Measurements from ENCODE around the gene SNUPN. TPM values are rescaled to one million over a fixed set of nuclear protein-coding genes. Genes with fewer than 3 reads are reported as not detected.

Gene SNUPN
- total RNA-seq, result 17.4 and 21.3 TPM in 2 replicates

DNA sequence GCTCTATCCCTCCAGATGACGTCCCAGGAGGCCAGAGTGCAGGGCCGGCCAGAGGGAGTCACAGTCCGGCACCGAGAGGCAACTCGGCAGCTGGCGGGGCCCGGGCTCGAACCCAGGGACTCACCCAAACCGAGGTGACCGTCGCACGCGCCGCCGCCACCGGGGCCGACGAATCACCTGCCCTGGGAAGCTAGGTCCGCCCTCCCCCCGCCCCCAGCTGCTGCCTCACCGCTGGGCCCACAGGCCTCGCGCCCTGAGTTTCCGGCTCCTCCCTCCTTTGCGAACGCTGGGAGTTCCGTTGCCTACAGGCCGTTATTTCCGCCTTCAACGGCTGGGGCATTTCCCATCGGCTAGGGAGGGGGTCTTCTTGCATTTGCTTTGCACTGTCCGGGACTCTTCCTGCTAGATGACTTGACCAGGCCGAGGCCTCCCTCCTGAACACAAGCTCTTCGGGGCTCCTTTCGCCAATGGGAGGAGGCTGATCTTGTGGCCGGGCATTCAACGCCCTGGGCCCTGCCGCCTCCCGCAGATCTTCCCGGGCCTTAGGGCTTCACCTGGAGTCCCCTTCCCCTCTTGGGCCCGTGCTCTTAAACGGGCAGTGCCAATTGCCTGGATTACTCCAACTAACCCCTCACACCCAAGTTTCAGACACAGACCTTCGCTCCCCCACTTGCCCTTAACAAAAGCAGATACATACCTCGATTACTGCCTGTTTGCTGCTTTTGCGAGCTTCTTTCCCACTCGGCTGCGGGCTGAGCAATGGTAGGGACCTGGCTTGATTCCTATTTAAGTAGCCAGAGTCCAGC lies at the start of gene SNUPN:
Gene SNUPN (minus strand): TSS at position 184 of the 806 bp plus-strand sequence. CDS start 4,674 bp downstream, outside the sequence.
- TF ChIP-seq, protein P1, sequence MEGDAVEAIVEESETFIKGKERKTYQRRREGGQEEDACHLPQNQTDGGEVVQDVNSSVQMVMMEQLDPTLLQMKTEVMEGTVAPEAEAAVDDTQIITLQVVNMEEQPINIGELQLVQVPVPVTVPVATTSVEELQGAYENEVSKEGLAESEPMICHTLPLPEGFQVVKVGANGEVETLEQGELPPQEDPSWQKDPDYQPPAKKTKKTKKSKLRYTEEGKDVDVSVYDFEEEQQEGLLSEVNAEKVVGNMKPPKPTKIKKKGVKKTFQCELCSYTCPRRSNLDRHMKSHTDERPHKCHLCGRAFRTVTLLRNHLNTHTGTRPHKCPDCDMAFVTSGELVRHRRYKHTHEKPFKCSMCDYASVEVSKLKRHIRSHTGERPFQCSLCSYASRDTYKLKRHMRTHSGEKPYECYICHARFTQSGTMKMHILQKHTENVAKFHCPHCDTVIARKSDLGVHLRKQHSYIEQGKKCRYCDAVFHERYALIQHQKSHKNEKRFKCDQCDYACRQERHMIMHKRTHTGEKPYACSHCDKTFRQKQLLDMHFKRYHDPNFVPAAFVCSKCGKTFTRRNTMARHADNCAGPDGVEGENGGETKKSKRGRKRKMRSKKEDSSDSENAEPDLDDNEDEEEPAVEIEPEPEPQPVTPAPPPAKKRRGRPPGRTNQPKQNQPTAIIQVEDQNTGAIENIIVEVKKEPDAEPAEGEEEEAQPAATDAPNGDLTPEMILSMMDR (IDR thresholded peaks at IDR 0.05; ENCODE audit: insufficient read depth, low read length, poor library complexity, severe bottlenecking), result no peak
- DNase-seq (ENCODE audit: low read depth), result no peak
- H3K27me3 ChIP-seq (ENCODE audit: control insufficient read depth, insufficient read depth, low read length), result no peaks in the 10 kb centered on the region
- peak within 1 kb of the TSS; percentile 92 for H3K4me3 ChIP-seq (ENCODE audit: low read depth, low read length)
- no peaks in the 10 kb centered on the region for H3K36me3 ChIP-seq (ENCODE audit: control insufficient read depth, insufficient read depth, low read length)

DNA sequence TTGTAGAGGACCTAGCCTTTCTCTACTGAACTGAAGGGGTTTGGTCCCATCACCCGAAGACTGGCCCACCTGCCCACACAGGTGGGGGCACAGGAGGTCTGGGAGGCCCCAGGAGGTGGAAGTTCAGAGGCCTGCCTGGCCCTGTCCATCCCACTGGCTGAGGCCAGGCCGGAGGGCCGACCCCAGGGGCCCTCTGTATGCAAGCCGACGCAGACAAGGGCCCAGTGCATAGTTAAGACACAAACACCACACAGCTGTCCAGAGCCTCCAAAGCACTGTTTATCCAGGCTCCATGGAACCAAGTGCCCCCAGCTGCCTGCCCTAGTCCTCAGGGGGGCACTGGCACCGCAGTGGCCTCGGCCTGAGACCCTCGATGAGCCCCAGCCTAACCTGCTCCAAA lies 48.8 kb upstream of the SNUPN start:
- no peaks in the 10 kb centered on the region for H3K36me3 ChIP-seq (ENCODE audit: control insufficient read depth, insufficient read depth, low read length)
- no peaks in the 10 kb centered on the region for H3K27me3 ChIP-seq (ENCODE audit: control insufficient read depth, insufficient read depth, low read length)
- H3K4me3 ChIP-seq (ENCODE audit: low read depth, low read length), result no peak overlapping the region
- TF ChIP-seq, protein P1 (IDR thresholded peaks at IDR 0.05; ENCODE audit: insufficient read depth, low read length, poor library complexity, severe bottlenecking), result no peak
- DNase-seq (ENCODE audit: low read depth), result no peak

DNA sequence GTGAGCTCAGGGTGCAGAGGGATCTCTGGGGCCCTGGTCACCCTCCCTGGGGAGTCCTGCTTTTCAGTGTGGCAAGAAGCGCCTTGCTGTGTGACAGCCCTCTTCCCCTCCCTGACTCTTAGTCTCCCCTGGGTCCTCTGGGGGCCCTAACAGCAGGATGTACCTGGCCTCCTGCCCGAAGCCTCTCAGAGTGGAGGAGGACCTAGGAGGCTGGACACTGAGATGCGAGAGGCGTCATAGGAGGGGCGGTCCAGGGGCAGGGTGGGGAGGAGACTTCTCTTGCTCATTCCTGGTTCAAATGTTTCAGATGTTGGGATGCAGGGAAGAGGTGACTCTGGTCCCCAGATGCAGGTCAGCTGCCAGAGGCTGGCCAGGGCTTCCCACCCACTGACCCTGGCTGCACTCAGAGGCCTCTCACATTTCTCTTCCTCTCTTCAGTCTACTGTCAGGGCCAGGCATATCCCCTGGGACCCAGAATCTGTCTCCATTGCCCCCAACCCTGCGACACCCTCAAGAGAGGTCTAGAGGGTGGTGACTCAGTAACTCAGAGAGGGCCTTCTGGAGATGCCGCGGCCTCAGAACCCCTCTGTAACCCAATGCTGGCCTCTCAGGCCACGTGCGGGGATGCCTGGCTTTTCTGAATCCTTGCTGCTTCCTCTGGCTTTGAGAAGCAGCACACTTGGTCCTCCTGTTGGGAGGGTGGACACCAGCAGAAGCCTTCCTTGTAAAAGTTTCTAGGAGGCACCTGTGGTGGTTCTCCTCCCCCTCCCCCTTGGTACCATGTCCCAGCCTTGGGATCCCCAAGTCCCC lies 48.1 kb upstream of the SNUPN start:
- TF ChIP-seq, protein P1 (IDR thresholded peaks at IDR 0.05; ENCODE audit: insufficient read depth, low read length, poor library complexity, severe bottlenecking), result no peak
- Histone ChIP-seq H3K27me3 (ENCODE audit: control insufficient read depth, insufficient read depth, low read length) (no peaks in the 10 kb centered on the region), H3K36me3 (ENCODE audit: control insufficient read depth, insufficient read depth, low read length) (no peaks in the 10 kb centered on the region), H3K4me3 (ENCODE audit: low read depth, low read length) (no peak overlapping the region)
- DNase-seq (ENCODE audit: low read depth), result no peak

DNA sequence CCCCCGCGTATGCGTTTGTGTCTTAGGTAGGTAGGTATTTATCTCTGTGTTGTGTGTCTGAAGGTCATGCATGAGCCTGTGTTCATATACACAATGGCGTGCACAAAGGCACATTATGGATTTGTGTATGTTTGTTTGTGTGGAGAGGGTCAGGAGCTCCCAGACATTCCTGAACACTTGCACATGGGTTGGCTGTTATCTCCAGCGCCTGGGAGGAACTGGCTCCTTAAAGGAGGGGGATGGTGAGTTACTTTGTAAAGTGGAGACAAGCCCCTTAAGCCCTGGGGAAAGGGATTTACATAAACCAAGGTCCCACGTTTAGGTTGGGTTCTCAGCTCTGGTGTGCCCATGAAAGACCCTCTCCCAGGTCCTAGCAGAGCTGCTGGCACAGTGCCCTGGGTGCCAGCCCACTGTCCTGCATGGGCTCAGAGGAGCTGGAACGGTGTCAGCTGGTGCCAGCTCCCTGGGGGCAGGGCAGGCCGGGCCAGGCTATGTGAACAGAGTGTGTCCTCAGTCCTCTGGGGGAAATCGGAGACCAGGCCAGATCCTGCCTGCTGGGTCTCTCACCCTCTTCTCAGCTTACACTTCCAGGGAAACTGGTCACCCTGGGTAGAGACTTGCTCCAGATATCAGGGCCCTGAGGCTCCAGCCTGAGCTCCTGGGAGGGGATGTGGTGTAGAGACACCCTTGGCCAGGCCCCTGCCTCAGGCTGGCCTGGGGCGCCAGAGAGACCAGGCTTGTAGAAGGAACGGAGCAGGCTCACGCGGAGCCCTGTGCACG lies 47.3 kb upstream of the SNUPN start:
- DNase-seq (ENCODE audit: low read depth), result no peak
- TF ChIP-seq, protein P1 (IDR thresholded peaks at IDR 0.05; ENCODE audit: insufficient read depth, low read length, poor library complexity, severe bottlenecking), result no peak
- H3K4me3 ChIP-seq (ENCODE audit: low read depth, low read length), result no peak overlapping the region
- no peaks in the 10 kb centered on the region for H3K27me3 ChIP-seq (ENCODE audit: control insufficient read depth, insufficient read depth, low read length)
- H3K36me3 ChIP-seq (ENCODE audit: control insufficient read depth, insufficient read depth, low read length), result no peaks in the 10 kb centered on the region

DNA sequence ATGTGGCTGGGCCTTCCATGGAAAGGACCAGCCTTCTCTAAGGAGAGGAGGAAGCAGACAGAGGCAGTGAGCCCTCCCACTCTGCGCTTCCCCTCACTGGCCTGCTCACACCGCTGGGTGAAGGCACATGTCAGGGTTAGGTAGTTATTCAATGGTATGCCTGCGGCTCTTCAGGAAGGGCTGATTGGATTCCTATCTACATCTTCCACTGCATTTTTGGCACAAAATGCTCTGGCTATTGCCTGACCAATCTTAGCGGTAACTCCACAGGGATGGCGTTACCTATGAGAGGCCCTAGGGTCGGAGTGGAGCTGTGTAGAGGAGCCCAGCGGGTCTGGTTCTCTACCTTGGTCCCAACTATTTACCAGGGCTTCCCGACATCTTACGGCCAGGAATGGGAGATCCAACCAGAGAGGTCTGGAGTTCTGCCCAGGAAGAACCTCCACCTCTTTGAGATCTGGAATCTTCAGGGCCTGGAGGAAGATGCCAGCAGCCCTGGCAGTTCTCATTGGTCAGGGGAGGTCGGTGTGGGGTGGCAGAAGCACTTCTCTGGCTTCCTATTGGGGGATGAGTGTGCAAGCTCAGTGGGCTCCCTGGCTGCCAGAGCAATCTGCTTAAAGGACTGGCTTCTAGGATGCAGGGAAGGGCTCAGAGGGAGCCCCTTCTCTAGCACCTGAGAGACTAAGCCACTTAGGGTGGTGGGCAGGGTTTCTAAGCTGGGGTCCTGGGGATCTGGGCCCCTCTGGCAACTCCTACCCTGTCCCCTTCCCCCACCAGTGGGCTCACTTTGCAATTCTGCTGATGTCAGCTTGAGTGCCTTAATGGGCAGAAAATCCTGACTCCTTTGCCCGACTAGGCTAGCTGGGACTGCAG lies 46.4 kb upstream of the SNUPN start:
- Histone ChIP-seq H3K27me3 (ENCODE audit: control insufficient read depth, insufficient read depth, low read length) (no peaks in the 10 kb centered on the region), H3K36me3 (ENCODE audit: control insufficient read depth, insufficient read depth, low read length) (no peaks in the 10 kb centered on the region), H3K4me3 (ENCODE audit: low read depth, low read length) (no peak overlapping the region)
- no peak for DNase-seq (ENCODE audit: low read depth)
- TF ChIP-seq, protein P1 (IDR thresholded peaks at IDR 0.05; ENCODE audit: insufficient read depth, low read length, poor library complexity, severe bottlenecking), result no peak
